PC-3 (cell line): ENCODE measurements around the gene KLRC1. TPM values are rescaled to one million over a fixed set of nuclear protein-coding genes. Genes with fewer than 3 reads are reported as not detected.
"Not testable (repeated sequence)": the region's sequence is repeated elsewhere in the genome, so short reads cannot be mapped to it uniquely, and the experiment has no call there.

Experiments
- ATAC-seq: fragments of 200-7000 bp; cut with Tn5 transposase; 2 replicates; pipeline ENCODE4 v1.9.1; 2020; ENCODE audit warnings: mild to moderate bottlenecking, moderate library complexity
- BruUV-seq: library from RNA; stranded (reverse); fragments of 400-500 nt; replicated peaks from 2 replicates; lab custom pipeline; 2021; lab: Mats Ljungman, UMichigan
- CTCF ChIA-PET: fragments of 300-600 bp; sonication (Branson Sonifier 250); formaldehyde crosslinking; loops from one replicate; lab custom pipeline; 2022; ENCODE audit warnings: antibody characterized with exemption; lab: Charles Lee
- POLR2A ChIA-PET: fragments of 300-600 bp; sonication (Branson Sonifier 250); formaldehyde crosslinking; loops from one replicate; lab custom pipeline; 2022; ENCODE audit warnings: antibody characterized with exemption; ENCODE audit not compliant: unreplicated experiment; lab: Charles Lee
- DNase-seq: peaks from one replicate; pipeline ENCODE4 v3.0.0-alpha.2; 2015
- H2AFZ ChIP-seq: fragments of 300-600 bp; sonication (generic); 2 replicates; pipeline ENCODE4 v1.6.0; 2016; ENCODE audit warnings: antibody characterized with exemption, low read length
- H3F3A ChIP-seq: fragments of 300-600 bp; sonication (generic); one replicate; pipeline ENCODE4 v1.6.0; 2017; ENCODE audit warnings: antibody characterized with exemption, low read length, control low read depth, mild to moderate bottlenecking; ENCODE audit not compliant: unreplicated experiment
- H3K27ac ChIP-seq: fragments of 300-600 bp; sonication (generic); 2 replicates; pipeline ENCODE4 v1.5.1; 2016; ENCODE audit warnings: mild to moderate bottlenecking, low read length
- H3K27me3 ChIP-seq: fragments of 300-600 bp; sonication (generic); 2 replicates; pipeline ENCODE4 v1.6.1; 2016; ENCODE audit warnings: low read length, mixed read lengths
- H3K36me3 ChIP-seq: fragments of 300-600 bp; sonication (generic); 2 replicates; pipeline ENCODE4 v1.6.1; 2016; ENCODE audit warnings: low read depth, mixed run types, low read length, mixed read lengths
- H3K4me1 ChIP-seq: fragments of 300-600 bp; sonication (generic); 2 replicates; pipeline ENCODE4 v1.5.1; 2016; ENCODE audit warnings: low read length; ENCODE audit not compliant: insufficient read depth
- H3K4me2 ChIP-seq: fragments of 300-600 bp; sonication (generic); 2 replicates; pipeline ENCODE4 v1.6.0; 2016; ENCODE audit warnings: low read length
- H3K4me3 ChIP-seq: fragments of 300-600 bp; sonication (generic); 2 replicates; pipeline ENCODE4 v1.5.1; 2016; ENCODE audit warnings: mild to moderate bottlenecking, low read length, mixed read lengths
- H3K79me2 ChIP-seq: fragments of 300-600 bp; sonication (generic); 2 replicates; pipeline ENCODE4 v1.6.1; 2017; ENCODE audit warnings: low read length, mixed read lengths
- H3K9ac ChIP-seq: fragments of 300-600 bp; sonication (generic); 2 replicates; pipeline ENCODE4 v1.6.0; 2016; ENCODE audit warnings: mild to moderate bottlenecking, low read length
- H3K9me2 ChIP-seq: fragments of 300-600 bp; sonication (generic); replicated peaks from 2 replicates; pipeline ENCODE4 v1.6.1; 2016; ENCODE audit warnings: mixed run types, low read length, mixed read lengths
- H3K9me3 ChIP-seq: fragments of 300-600 bp; sonication (generic); 2 replicates; pipeline ENCODE4 v1.6.1; 2016; ENCODE audit warnings: low read length, mixed read lengths
- H4K20me1 ChIP-seq: fragments of 300-600 bp; sonication (generic); 2 replicates; pipeline ENCODE4 v1.6.1; 2016; ENCODE audit warnings: low read length, mixed read lengths
- EZH2 ChIP-seq: fragments of 300-600 bp; sonication (generic); IDR thresholded peaks from one replicate; pipeline ENCODE4 v1.6.1; 2017; ENCODE audit warnings: antibody characterized with exemption, mild to moderate bottlenecking, low read length; ENCODE audit not compliant: unreplicated experiment
- EZH2phosphoT487 ChIP-seq: fragments of 300-600 bp; sonication (generic); IDR thresholded peaks from 2 replicates; pipeline ENCODE4 v1.6.1; 2018; ENCODE audit warnings: mild to moderate bottlenecking, antibody characterized with exemption, low read length, borderline replicate concordance
- intact Hi-C: fragments of 100-400 bp; cut with micrococcal nuclease; formaldehyde crosslinking; loops from 2 replicates; pipeline ENCODE4 v1.9.0; 2023
- total RNA-seq: library from RNA; depleted of rRNA; stranded (reverse); fragments of >200 nt; gene quantifications from 2 replicates; pipeline ENCODE4 v1.2.3, GENCODE V29; 2014
- TF ChIP-seq, protein P1 (sequence below): fragments of 300-600 bp; sonication (generic); conservative IDR thresholded peaks from 2 replicates; pipeline ENCODE4 v1.5.1; 2017; ENCODE audit warnings: antibody characterized with exemption, low read depth, mild to moderate bottlenecking, low read length

KLRC1 gene
- total RNA-seq, 1 experiment from 2014 or later, result not detected

DNA sequence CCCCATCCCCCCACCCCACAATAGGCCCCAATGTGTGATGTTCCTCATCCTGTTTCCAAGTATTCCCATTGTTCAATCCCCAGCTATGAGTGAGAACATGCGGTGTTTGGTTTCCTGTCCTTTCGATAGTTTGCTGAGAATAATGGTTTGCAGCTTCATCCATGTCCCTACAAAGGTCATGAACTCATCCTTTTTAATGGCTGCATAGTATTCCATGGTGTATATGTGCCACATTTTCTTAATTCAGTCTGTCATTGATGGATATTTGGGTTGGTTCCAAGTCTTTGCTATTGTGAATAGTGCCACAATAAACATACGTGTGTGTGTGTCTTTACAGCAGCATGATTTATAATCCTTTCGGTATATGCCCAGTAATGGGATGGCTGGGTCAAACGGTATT, 19.6 kb upstream of the KLRC1 start:
- CTCF ChIA-PET, H3K4me3 ChIP-seq, H3K9me2 ChIP-seq, H3K36me3 ChIP-seq, H3K27me3 ChIP-seq, H3K9ac ChIP-seq, H3F3A ChIP-seq, H3K4me2 ChIP-seq, H3K27ac ChIP-seq, H4K20me1 ChIP-seq, H3K9me3 ChIP-seq, POLR2A ChIA-PET, intact Hi-C loops, H2AFZ ChIP-seq, BruUV-seq, DNase-seq, H3K79me2 ChIP-seq, H3K4me1 ChIP-seq, ATAC-seq: not testable (repeated sequence)

- ChIA-PET POLR2A (no interaction called here), CTCF (no interaction called here)
- H3K4me3 ChIP-seq, result no peak overlapping the region
- TF ChIP-seq EZH2phosphoT487, result no peak
- TF ChIP-seq, protein P1, sequence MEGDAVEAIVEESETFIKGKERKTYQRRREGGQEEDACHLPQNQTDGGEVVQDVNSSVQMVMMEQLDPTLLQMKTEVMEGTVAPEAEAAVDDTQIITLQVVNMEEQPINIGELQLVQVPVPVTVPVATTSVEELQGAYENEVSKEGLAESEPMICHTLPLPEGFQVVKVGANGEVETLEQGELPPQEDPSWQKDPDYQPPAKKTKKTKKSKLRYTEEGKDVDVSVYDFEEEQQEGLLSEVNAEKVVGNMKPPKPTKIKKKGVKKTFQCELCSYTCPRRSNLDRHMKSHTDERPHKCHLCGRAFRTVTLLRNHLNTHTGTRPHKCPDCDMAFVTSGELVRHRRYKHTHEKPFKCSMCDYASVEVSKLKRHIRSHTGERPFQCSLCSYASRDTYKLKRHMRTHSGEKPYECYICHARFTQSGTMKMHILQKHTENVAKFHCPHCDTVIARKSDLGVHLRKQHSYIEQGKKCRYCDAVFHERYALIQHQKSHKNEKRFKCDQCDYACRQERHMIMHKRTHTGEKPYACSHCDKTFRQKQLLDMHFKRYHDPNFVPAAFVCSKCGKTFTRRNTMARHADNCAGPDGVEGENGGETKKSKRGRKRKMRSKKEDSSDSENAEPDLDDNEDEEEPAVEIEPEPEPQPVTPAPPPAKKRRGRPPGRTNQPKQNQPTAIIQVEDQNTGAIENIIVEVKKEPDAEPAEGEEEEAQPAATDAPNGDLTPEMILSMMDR, result no peak
- TF ChIP-seq EZH2, result no peak
- no peaks in the 10 kb centered on the region for H3K27me3 ChIP-seq
- BruUV-seq, result no TSS peak
- intact Hi-C loops, result no loop called here
- DNase-seq (no peak), ATAC-seq (no peak)
- H3K27ac ChIP-seq, result no peak overlapping the region
- H3K9ac ChIP-seq, result no peak overlapping the region
- H3K36me3 ChIP-seq, result no peaks in the 10 kb centered on the region
- no peak overlapping the region for H3K4me2 ChIP-seq
- no peak overlapping the region for H2AFZ ChIP-seq
- H3F3A ChIP-seq, result no peaks in the 10 kb centered on the region
- H4K20me1 ChIP-seq, result no peaks in the 10 kb centered on the region
- no peaks in the 10 kb centered on the region for H3K9me2 ChIP-seq
- no peaks in the 10 kb centered on the region for H3K9me3 ChIP-seq
- no peaks in the 10 kb centered on the region for H3K79me2 ChIP-seq
- H3K4me1 ChIP-seq, result no peaks in the 10 kb centered on the region
These were observed 16.5 kb upstream of the KLRC1 start for GRCh38 chr12:10469701-10470100.

DNA sequence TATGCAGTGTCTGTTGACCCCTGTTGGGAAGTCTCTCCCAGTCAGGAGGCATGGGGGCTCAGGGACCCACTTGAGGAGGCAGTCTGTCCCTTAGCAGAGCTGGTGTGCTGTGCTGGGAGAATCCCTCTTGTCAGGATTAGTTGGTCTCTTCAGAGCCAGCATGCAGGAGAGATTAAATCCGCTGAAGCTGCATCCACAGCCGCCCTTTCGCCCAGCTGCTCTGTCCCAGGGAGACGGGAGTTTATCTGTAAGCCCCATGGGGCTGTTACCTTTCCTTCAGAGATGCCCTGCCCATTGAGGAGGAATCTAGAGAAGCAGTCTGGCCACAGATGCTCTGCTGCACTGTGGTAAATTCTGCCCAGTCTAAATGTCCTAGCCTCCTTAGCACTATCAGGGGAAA, 13.1 kb upstream of the KLRC1 start:
- POLR2A ChIA-PET, result no interaction called here

DNA sequence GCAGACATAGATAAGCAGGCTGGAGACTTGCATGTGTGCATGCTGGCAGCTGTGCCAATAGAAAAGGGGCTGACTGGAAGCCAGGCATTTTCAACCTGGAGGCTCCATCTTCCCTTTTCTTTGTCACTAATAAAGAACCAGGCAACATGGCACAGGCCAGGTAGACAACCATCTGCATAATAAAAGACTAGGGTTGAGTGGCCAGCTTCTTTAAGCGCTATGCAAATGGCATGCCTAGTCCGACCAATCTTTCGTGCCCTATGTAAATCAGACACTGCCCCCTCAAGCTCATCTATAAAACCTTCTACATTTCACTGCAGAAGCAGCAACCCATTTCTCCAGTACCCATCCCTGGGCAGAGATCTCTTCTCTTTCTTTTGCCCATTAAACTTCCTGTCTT, 4.6 kb upstream of the KLRC1 start:
- H3K9me2 ChIP-seq, result no peaks in the 10 kb centered on the region
- ChIA-PET CTCF (no interaction called here), POLR2A (no interaction called here)
- ATAC-seq (no peak), DNase-seq (no peak)
- H3K27me3 ChIP-seq, result no peaks in the 10 kb centered on the region
- intact Hi-C loops, result no loop called here
- no peak overlapping the region for H3K27ac ChIP-seq
- H3K4me3 ChIP-seq, result no peak overlapping the region
- no peaks in the 10 kb centered on the region for H3K9me3 ChIP-seq
- no peak overlapping the region for H3K4me2 ChIP-seq
- H2AFZ ChIP-seq, result no peak overlapping the region
- no TSS peak for BruUV-seq
- no peaks in the 10 kb centered on the region for H3F3A ChIP-seq
- H3K4me1 ChIP-seq, result 0 out of 2 replicates have a peak, but pooled peaks cover 3% of the 10 kb centered on the region
- TF ChIP-seq EZH2phosphoT487 (no peak), EZH2 (no peak)
- TF ChIP-seq, protein P1, result no peak
- H3K79me2 ChIP-seq, result no peaks in the 10 kb centered on the region
- no peaks in the 10 kb centered on the region for H3K36me3 ChIP-seq
- no peak overlapping the region for H3K9ac ChIP-seq
- H4K20me1 ChIP-seq, result no peaks in the 10 kb centered on the region

More for the DNA sequence above, 13.1 kb upstream of the KLRC1 start:
- no peaks in the 10 kb centered on the region for H3K36me3 ChIP-seq
- H3K9ac ChIP-seq, result no peak overlapping the region
- no peak overlapping the region for H3K27ac ChIP-seq
- ATAC-seq (no peak), DNase-seq (no peak)
- no peaks in the 10 kb centered on the region for H3K79me2 ChIP-seq
- CTCF ChIA-PET, result no interaction called here
- H3K4me1 ChIP-seq, result no peaks in the 10 kb centered on the region
- H4K20me1 ChIP-seq, result no peaks in the 10 kb centered on the region
- intact Hi-C loops, result no loop called here
- H3K27me3 ChIP-seq, result no peaks in the 10 kb centered on the region
- no peak overlapping the region for H3K4me2 ChIP-seq
- H3F3A ChIP-seq, result no peaks in the 10 kb centered on the region
- H3K9me3 ChIP-seq, result no peaks in the 10 kb centered on the region
- no peak overlapping the region for H2AFZ ChIP-seq
- no TSS peak for BruUV-seq
- no peaks in the 10 kb centered on the region for H3K9me2 ChIP-seq
- no peak overlapping the region for H3K4me3 ChIP-seq
- no peak for TF ChIP-seq EZH2phosphoT487
- no peak for TF ChIP-seq EZH2
